GM18868 (cell line): ENCODE results near the gene LRIG2.
A peak's percentile ranks its signal among the peaks of the same experiment; 100 is the strongest.
"Not testable (repeated sequence)": the region's sequence is repeated elsewhere in the genome, so short reads cannot be mapped to it uniquely, and the experiment has no call there.

Experiments
- ATAC-seq: cut with Tn5 transposase; IDR thresholded peaks from one replicate; pipeline ENCODE4 v1.9.1; 2021; ENCODE audit warnings: mild to moderate bottlenecking, moderate library complexity; ENCODE audit not compliant: unreplicated experiment

LRIG2 gene

DNA sequence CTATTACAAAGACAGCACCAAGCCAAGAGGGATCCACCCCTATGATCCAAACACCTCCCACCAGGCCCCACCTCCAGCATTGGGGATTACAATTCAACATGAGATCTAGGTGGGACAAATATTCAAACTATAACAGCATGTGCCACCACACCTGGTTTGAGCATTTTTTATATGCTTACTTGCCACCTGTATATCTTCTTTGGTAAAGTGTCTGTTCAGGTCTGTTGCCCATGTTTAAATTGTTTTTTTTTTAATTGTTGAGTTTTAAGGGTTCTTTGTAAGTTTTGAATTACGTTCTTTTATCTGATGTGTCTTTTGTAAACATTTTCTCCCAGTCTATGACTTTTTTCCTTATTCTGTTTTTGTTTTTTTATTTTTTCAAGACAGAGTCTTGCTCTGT is 83.4 kb downstream of the LRIG2 start:
- no peak for ATAC-seq

DNA sequence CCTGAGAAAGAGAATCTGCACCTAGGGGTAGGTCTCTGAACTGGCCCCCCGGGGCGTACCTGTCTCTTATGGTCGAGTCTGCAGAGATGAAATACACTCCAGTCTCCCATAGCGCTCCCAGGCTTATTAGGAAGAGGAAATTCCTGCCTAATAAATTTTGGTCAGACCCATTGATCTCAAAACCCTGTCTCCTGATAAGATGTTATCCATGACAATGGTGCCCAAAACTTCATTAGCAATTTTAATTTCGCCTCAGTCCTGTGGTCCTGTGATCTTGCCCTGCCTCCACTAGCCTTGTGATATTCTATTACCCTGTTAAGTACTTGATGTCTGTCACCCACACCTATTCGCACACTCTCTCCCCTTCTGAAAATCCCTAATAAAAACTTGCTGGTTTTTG is 85.7 kb downstream of the LRIG2 start:
- not testable (repeated sequence) for ATAC-seq

GRCh38 chr1:113166473-113166872 is 93.5 kb downstream of the LRIG2 start:
- no peak for ATAC-seq

- no peak for ATAC-seq
Measured at GRCh38 chr1:113168946-113169345, 95.9 kb downstream of the LRIG2 start.

GRCh38 chr1:113169591-113169990 is 96.6 kb downstream of the LRIG2 start:
- no peak for ATAC-seq

- ATAC-seq, result peak; percentile 75
Measured at GRCh38 chr1:113170519-113170918, 97.5 kb downstream of the LRIG2 start.

- ATAC-seq, result peak; percentile 92
Measured at GRCh38 chr1:113178106-113178505, 105.1 kb downstream of the LRIG2 start.

GRCh38 chr1:113178522-113178921 is 105.5 kb downstream of the LRIG2 start:
- peak; percentile 8 for ATAC-seq
